GM21447 (cell line): Measurements from ENCODE around the gene FAM240B.

Source experiments
- ATAC-seq: cut with Tn5 transposase; IDR thresholded peaks from one replicate; pipeline ENCODE4 v1.9.1; 2021; ENCODE audit not compliant: unreplicated experiment

The FAM240B gene

GRCh38 chr9:38671372-38671731, 48.6 kb downstream of the FAM240B start:
- no peak for ATAC-seq

- ATAC-seq, result no peak
Measured at GRCh38 chr9:38670542-38671371, 49.2 kb downstream of the FAM240B start.

GRCh38 chr9:38668791-38669466, 51.0 kb downstream of the FAM240B start:
- ATAC-seq, result no peak

- ATAC-seq, result no peak
Measured at GRCh38 chr9:38662763-38663593, 57.0 kb downstream of the FAM240B start.

- ATAC-seq, result no peak
Measured at GRCh38 chr9:38659538-38659937, 60.4 kb downstream of the FAM240B start.

GRCh38 chr9:38656896-38657295, 63.0 kb downstream of the FAM240B start:
- no peak for ATAC-seq

GRCh38 chr9:38652486-38652885, 67.4 kb downstream of the FAM240B start:
- ATAC-seq, result no peak

GRCh38 chr9:38652044-38652443, 67.9 kb downstream of the FAM240B start:
- ATAC-seq, result no peak

GRCh38 chr9:38651400-38652042, 68.4 kb downstream of the FAM240B start:
- ATAC-seq, result no peak

- no peak for ATAC-seq
Measured at GRCh38 chr9:38650564-38650963, 69.4 kb downstream of the FAM240B start.

GRCh38 chr9:38649731-38650363, 70.1 kb downstream of the FAM240B start:
- ATAC-seq, result no peak

GRCh38 chr9:38644601-38645000, 75.3 kb downstream of the FAM240B start:
- ATAC-seq, result no peak
